ENCODE measurements around the gene DYNC1H1. TPM values are rescaled to one million over a fixed set of nuclear protein-coding genes. Genes with fewer than 3 reads are reported as not detected.

The DYNC1H1 gene
- total and polyA plus RNA-seq, 2 of the 13 experiments (the other 11 are each of a cell fraction or from before 2014, with no cell fraction given) = 74.4 to 239 TPM

DNA sequence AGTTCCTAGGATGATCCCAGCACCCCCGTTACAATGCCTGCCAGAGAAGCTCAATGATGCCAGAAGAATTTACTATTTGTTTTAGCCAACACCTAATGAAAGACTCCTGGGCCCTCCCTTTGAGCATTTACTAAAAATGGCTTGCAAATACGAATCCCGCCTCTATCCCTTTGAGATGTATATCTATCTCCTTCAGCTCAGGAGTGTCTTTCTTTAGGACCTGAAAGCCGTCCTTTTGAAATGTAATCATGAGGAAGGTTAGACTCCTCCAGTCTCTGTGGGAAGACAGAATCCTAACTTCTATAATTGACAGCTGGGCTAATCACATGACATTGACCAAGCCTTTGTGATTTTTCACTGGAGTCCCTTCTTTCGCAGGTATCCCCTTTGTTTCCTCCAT is 19.2 kb upstream of the DYNC1H1 start:
- ATAC-seq = no peak
- WGBS (ENCODE audit: low lambda C conversion rate) = 44% methylated on average over 5 of the region's 5 CpGs
- Histone ChIP-seq H3K9me3 (ENCODE audit: low read length) (no peaks in the 10 kb centered on the region), H3K9ac (ENCODE audit: insufficient read depth, low read depth, low read length) (no peak overlapping the region), H3K4me1 (ENCODE audit: insufficient read depth, low read length) (peaks cover 11% of the 10 kb centered on the region), H3K27ac (ENCODE audit: extremely low read length, insufficient read depth, low read length) (no peak overlapping the region), H4K20me1 (ENCODE audit: insufficient read depth, low read length) (no peaks in the 10 kb centered on the region), H3K79me2 (ENCODE audit: insufficient read depth, low read length) (peaks cover 10% of the 10 kb centered on the region), H2AFZ (ENCODE audit: low read length) (no peak overlapping the region), H3K36me3 (replicated peaks in 1 of 2; ENCODE audit: control insufficient read depth in 1 of 2, insufficient read depth in 2 of 2, low read length in 2 of 2) (no peaks in the 10 kb centered on the region), H3K4me2 (ENCODE audit: low read depth, low read length) (no peak overlapping the region), H3K27me3 (ENCODE audit: control insufficient read depth in 1 of 2, insufficient read depth in 2 of 2, low read length in 2 of 2) (no peaks in the 10 kb centered on the region; a peak in 1 of 5 replicates), H3K4me3 (replicated peaks in 1 of 3; ENCODE audit: insufficient read depth in 1 of 3, low read depth in 2 of 3, low read length in 3 of 3) (no peak overlapping the region)
- intact Hi-C loops (cut with micrococcal nuclease; ENCODE audit: unreplicated experiment) = loop anchor here (5.0 kb wide), 1 partner anchor 238 kb away; no protein-coding TSS in a partner anchor
- in situ Hi-C loops (cut with HindIII; ENCODE audit: extremely low pct_ligation_motif_present, low pct_unique_long_range_greater_than_20kb) = no loop called here
- no peak for FAIRE-seq
- no TSS peak for BruUV-seq (replicated peaks)
- ChIA-PET POLR2A (no interaction called here), CTCF (ENCODE audit: low intra/inter-chr PET ratio, low total read pairs) (no interaction called here)
- no peak for DNase-seq (ENCODE audit: low spot score)
- TF ChIP-seq, protein P1, sequence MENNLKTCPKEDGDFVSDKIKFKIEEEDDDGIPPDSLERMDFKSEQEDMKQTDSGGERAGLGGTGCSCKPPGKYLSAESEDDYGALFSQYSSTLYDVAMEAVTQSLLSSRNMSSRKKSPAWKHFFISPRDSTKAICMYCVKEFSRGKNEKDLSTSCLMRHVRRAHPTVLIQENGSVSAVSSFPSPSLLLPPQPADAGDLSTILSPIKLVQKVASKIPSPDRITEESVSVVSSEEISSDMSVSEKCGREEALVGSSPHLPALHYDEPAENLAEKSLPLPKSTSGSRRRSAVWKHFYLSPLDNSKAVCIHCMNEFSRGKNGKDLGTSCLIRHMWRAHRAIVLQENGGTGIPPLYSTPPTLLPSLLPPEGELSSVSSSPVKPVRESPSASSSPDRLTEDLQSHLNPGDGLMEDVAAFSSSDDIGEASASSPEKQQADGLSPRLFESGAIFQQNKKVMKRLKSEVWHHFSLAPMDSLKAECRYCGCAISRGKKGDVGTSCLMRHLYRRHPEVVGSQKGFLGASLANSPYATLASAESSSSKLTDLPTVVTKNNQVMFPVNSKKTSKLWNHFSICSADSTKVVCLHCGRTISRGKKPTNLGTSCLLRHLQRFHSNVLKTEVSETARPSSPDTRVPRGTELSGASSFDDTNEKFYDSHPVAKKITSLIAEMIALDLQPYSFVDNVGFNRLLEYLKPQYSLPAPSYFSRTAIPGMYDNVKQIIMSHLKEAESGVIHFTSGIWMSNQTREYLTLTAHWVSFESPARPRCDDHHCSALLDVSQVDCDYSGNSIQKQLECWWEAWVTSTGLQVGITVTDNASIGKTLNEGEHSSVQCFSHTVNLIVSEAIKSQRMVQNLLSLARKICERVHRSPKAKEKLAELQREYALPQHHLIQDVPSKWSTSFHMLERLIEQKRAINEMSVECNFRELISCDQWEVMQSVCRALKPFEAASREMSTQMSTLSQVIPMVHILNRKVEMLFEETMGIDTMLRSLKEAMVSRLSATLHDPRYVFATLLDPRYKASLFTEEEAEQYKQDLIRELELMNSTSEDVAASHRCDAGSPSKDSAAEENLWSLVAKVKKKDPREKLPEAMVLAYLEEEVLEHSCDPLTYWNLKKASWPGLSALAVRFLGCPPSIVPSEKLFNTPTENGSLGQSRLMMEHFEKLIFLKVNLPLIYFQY (CRISPR knock-in tag; IDR thresholded peaks at IDR 0.05; ENCODE audit: borderline replicate concordance) = no peak
- no peak for TF ChIP-seq TBX2 (CRISPR knock-in tag; IDR thresholded peaks at IDR 0.05; ENCODE audit: borderline replicate concordance)
- no peak for TF ChIP-seq PAWR (CRISPR knock-in tag; IDR thresholded peaks at IDR 0.05; ENCODE audit: borderline replicate concordance)
- TF ChIP-seq ZNF607 (CRISPR knock-in tag; IDR thresholded peaks at IDR 0.05; ENCODE audit: borderline replicate concordance) = no peak
- no peak for TF ChIP-seq ZNF343 (CRISPR knock-in tag; IDR thresholded peaks at IDR 0.05)
- TF ChIP-seq MXD4 (CRISPR knock-in tag; IDR thresholded peaks at IDR 0.05) = no peak
- TF ChIP-seq RBFOX2 (IDR thresholded peaks at IDR 0.05; ENCODE audit: low read depth, low read length) = no peak
- no peak for TF ChIP-seq KLF15 (CRISPR knock-in tag; IDR thresholded peaks at IDR 0.05; ENCODE audit: borderline replicate concordance)
- TF ChIP-seq SMARCC2 (IDR thresholded peaks at IDR 0.05) = no peak
- no peak for TF ChIP-seq ZNF331 (CRISPR knock-in tag; IDR thresholded peaks at IDR 0.05)
- TF ChIP-seq, protein P2, sequence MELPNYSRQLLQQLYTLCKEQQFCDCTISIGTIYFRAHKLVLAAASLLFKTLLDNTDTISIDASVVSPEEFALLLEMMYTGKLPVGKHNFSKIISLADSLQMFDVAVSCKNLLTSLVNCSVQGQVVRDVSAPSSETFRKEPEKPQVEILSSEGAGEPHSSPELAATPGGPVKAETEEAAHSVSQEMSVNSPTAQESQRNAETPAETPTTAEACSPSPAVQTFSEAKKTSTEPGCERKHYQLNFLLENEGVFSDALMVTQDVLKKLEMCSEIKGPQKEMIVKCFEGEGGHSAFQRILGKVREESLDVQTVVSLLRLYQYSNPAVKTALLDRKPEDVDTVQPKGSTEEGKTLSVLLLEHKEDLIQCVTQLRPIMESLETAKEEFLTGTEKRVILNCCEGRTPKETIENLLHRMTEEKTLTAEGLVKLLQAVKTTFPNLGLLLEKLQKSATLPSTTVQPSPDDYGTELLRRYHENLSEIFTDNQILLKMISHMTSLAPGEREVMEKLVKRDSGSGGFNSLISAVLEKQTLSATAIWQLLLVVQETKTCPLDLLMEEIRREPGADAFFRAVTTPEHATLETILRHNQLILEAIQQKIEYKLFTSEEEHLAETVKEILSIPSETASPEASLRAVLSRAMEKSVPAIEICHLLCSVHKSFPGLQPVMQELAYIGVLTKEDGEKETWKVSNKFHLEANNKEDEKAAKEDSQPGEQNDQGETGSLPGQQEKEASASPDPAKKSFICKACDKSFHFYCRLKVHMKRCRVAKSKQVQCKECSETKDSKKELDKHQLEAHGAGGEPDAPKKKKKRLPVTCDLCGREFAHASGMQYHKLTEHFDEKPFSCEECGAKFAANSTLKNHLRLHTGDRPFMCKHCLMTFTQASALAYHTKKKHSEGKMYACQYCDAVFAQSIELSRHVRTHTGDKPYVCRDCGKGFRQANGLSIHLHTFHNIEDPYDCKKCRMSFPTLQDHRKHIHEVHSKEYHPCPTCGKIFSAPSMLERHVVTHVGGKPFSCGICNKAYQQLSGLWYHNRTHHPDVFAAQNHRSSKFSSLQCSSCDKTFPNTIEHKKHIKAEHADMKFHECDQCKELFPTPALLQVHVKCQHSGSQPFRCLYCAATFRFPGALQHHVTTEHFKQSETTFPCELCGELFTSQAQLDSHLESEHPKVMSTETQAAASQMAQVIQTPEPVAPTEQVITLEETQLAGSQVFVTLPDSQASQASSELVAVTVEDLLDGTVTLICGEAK (IDR thresholded peaks at IDR 0.05) = no peak
- TF ChIP-seq, protein P2 (CRISPR knock-in tag; IDR thresholded peaks at IDR 0.05) = no peak
- TF ChIP-seq BORCS8-MEF2B (CRISPR knock-in tag; IDR thresholded peaks at IDR 0.05) = no peak
- TF ChIP-seq ZNF451 (CRISPR knock-in tag; IDR thresholded peaks at IDR 0.05) = no peak
